Measurements from ENCODE around the gene CCDC178. TPM values are rescaled to one million over a fixed set of nuclear protein-coding genes. Genes with fewer than 3 reads are reported as not detected.

Gene CCDC178
- total and polyA plus RNA-seq, 2 donors from 2014 or later = 3.7 to 4.6 TPM

GRCh38 chr18:33277431-33277830 is 163.1 kb downstream of the CCDC178 start:
- no peak for TF ChIP-seq CTCF (IDR thresholded peaks at IDR 0.05; ENCODE audit: borderline replicate concordance, extremely low read depth, insufficient read depth)
- FAIRE-seq = no peak
- DNase-seq = no peak
- H3K27me3 ChIP-seq (ENCODE audit: control insufficient read depth, insufficient read depth, low read length) = no peaks in the 10 kb centered on the region
- H3K9ac ChIP-seq (ENCODE audit: low read length in 3 of 3) = no peak overlapping the region
- H3K27ac ChIP-seq (ENCODE audit: low read depth in 2 of 2, low read length in 2 of 2) = no peak overlapping the region
- H3K4me1 ChIP-seq (ENCODE audit: control insufficient read depth in 2 of 3, insufficient read depth in 2 of 3, low read depth in 1 of 3, low read length in 3 of 3) = no peaks in the 10 kb centered on the region
- H3K9me3 ChIP-seq (ENCODE audit: control insufficient read depth in 2 of 3, insufficient read depth in 1 of 3, low read length in 3 of 3) = no peaks in the 10 kb centered on the region
- no peaks in the 10 kb centered on the region for H3K36me3 ChIP-seq (ENCODE audit: control insufficient read depth in 2 of 3, insufficient read depth in 3 of 3, low read length in 3 of 3)
- intact Hi-C loops (cut with DNase I) = no loop called here
- no peak overlapping the region for H3K4me3 ChIP-seq (ENCODE audit: low read length in 3 of 3)

DNA sequence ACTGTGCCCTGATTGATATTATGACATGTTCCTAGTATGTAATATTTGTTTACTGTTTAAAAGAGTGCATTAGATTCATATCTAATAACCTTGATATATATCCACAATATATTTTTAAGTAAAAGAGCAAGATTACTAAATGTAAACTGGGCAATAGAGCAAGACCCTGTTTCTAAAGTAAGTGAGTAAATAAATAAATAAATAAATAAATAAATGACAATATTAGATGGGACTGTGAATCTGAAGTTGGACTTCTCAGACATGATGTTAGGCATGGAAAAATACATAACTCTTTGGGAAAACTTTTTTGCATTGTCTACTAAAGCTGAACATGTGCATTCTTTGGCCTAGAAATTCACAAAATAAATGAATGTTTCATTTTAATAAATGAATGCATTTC is 164.7 kb downstream of the CCDC178 start:
- no peak for TF ChIP-seq CTCF (IDR thresholded peaks at IDR 0.05; ENCODE audit: borderline replicate concordance, extremely low read depth, insufficient read depth)
- H3K36me3 ChIP-seq (ENCODE audit: control insufficient read depth in 2 of 3, insufficient read depth in 3 of 3, low read length in 3 of 3) = no peaks in the 10 kb centered on the region
- no peak for DNase-seq
- no peak overlapping the region for H3K9ac ChIP-seq (ENCODE audit: low read length in 3 of 3)
- H3K4me1 ChIP-seq (ENCODE audit: control insufficient read depth in 2 of 3, insufficient read depth in 2 of 3, low read depth in 1 of 3, low read length in 3 of 3) = no peaks in the 10 kb centered on the region
- H3K9me3 ChIP-seq (ENCODE audit: control insufficient read depth in 2 of 3, insufficient read depth in 1 of 3, low read length in 3 of 3) = no peaks in the 10 kb centered on the region
- no peak overlapping the region for H3K4me3 ChIP-seq (ENCODE audit: low read length in 3 of 3)
- no peak for FAIRE-seq
- no peaks in the 10 kb centered on the region for H3K27me3 ChIP-seq (ENCODE audit: control insufficient read depth, insufficient read depth, low read length)
- intact Hi-C loops (cut with DNase I) = no loop called here
- no peak overlapping the region for H3K27ac ChIP-seq (ENCODE audit: low read depth in 2 of 2, low read length in 2 of 2)

DNA sequence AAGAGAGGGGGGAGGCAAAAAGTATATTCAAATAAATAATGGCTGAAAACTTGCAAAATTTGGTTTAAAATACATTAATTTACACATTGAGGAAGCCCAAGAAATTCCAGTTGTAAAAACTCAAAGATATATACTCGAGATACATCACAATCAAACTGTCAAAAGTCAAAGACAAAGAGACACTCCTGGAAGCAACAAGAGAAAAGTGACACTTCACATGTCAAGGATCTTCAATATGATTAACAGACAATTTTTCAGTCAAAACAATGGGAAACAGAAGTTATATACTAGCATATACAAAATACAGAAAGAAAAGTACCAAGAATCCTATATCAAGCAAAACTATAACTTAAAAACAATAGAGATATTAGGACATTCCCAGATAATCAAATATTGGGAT is 170.2 kb downstream of the CCDC178 start:
- Histone ChIP-seq H3K36me3 (ENCODE audit: control insufficient read depth in 2 of 3, insufficient read depth in 3 of 3, low read length in 3 of 3) (no peaks in the 10 kb centered on the region), H3K4me1 (ENCODE audit: control insufficient read depth in 2 of 3, insufficient read depth in 2 of 3, low read depth in 1 of 3, low read length in 3 of 3) (no peaks in the 10 kb centered on the region), H3K9me3 (ENCODE audit: control insufficient read depth in 2 of 3, insufficient read depth in 1 of 3, low read length in 3 of 3) (no peaks in the 10 kb centered on the region), H3K4me3 (ENCODE audit: low read length in 3 of 3) (no peak overlapping the region), H3K27ac (ENCODE audit: low read depth in 2 of 2, low read length in 2 of 2) (no peak overlapping the region), H3K9ac (ENCODE audit: low read length in 3 of 3) (no peak overlapping the region), H3K27me3 (ENCODE audit: control insufficient read depth, insufficient read depth, low read length) (no peaks in the 10 kb centered on the region)
- FAIRE-seq (no peak), DNase-seq (no peak)
- no peak for TF ChIP-seq CTCF (IDR thresholded peaks at IDR 0.05; ENCODE audit: borderline replicate concordance, extremely low read depth, insufficient read depth)
- intact Hi-C loops (cut with DNase I) = no loop called here

GRCh38 chr18:33269223-33269622 is 171.3 kb downstream of the CCDC178 start:
- no peak overlapping the region for H3K4me3 ChIP-seq (ENCODE audit: low read length in 3 of 3)
- no peak for DNase-seq
- intact Hi-C loops (cut with DNase I) = no loop called here
- no peaks in the 10 kb centered on the region for H3K9me3 ChIP-seq (ENCODE audit: control insufficient read depth in 2 of 3, insufficient read depth in 1 of 3, low read length in 3 of 3)
- H3K4me1 ChIP-seq (ENCODE audit: control insufficient read depth in 2 of 3, insufficient read depth in 2 of 3, low read depth in 1 of 3, low read length in 3 of 3) = no peaks in the 10 kb centered on the region
- H3K9ac ChIP-seq (ENCODE audit: low read length in 3 of 3) = no peak overlapping the region
- TF ChIP-seq CTCF (IDR thresholded peaks at IDR 0.05; ENCODE audit: borderline replicate concordance, extremely low read depth, insufficient read depth) = no peak
- H3K27ac ChIP-seq (ENCODE audit: low read depth in 2 of 2, low read length in 2 of 2) = no peak overlapping the region
- H3K36me3 ChIP-seq (ENCODE audit: control insufficient read depth in 2 of 3, insufficient read depth in 3 of 3, low read length in 3 of 3) = no peaks in the 10 kb centered on the region
- H3K27me3 ChIP-seq (ENCODE audit: control insufficient read depth, insufficient read depth, low read length) = no peaks in the 10 kb centered on the region
- FAIRE-seq = no peak
